CD4-positive, alpha-beta T cell treated with Interleukin-2 at 100 ng/mL for 4 hours (primary cell): ENCODE measurements around the gene LAPTM4A.
"Not testable (repeated sequence)": the region's sequence is repeated elsewhere in the genome, so short reads cannot be mapped to it uniquely, and the experiment has no call there.

Experiments
- DNase-seq: peaks from one replicate; pipeline ENCODE4 v3.0.0-alpha.2; 2020; ENCODE audit warnings: low spot score

Gene LAPTM4A

GRCh38 chr2:20050646-20051531 is 539 bp downstream of the LAPTM4A start:
- peak; percentile 29 for DNase-seq

DNA sequence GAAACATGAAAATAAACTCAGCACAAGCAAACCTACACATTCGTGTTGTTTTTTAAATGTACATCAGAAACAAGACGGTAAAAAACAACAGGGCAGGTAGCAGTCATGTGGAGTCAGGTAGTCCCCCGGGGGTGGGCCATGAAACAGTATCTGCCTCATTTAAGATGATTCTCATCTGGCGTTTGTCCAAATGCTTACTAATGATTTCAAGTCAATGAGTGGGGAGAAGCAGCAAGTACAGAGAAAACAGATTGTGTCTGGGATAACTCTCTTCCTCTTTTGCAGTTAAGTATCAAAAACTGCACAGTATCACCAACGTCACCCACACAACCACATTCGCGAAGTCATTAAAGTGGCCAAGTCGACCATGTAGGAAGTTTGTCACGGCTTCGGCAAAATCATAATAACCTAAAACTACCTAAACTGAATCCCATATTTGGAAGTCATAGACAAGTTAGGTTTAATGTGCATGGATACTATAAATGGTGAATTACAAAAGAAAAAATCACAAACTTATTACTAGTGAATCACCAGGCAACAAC is 1.3 kb downstream of the LAPTM4A start:
- DNase-seq = peak; percentile 53

- DNase-seq = no peak
These were observed 1.8 kb downstream of the LAPTM4A start for GRCh38 chr2:20049637-20050036.

GRCh38 chr2:20048488-20049448 is 2.7 kb downstream of the LAPTM4A start:
- DNase-seq = no peak

GRCh38 chr2:20045712-20046292 is 5.6 kb downstream of the LAPTM4A start:
- DNase-seq = not testable (repeated sequence)

DNA sequence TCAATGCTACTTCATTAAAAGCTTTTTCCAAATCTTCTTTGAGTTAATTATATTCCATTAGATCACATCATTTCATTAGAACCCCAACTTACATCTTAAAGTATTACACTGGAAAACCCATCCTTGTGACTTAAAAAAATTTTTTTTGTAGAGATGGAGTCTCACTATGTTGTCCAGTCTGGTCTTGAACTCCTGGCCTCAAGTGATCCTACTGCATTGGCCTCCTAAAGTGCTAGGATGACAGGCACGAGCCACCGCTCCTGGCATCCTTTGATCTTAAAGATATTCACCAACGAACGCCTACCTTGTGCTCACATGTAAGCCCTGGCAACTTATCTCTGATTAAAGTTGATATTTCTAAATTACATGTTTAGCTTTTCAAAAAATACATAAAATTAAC is 6.7 kb downstream of the LAPTM4A start:
- no peak for DNase-seq

GRCh38 chr2:20042531-20042930 is 8.9 kb downstream of the LAPTM4A start:
- no peak for DNase-seq

DNA sequence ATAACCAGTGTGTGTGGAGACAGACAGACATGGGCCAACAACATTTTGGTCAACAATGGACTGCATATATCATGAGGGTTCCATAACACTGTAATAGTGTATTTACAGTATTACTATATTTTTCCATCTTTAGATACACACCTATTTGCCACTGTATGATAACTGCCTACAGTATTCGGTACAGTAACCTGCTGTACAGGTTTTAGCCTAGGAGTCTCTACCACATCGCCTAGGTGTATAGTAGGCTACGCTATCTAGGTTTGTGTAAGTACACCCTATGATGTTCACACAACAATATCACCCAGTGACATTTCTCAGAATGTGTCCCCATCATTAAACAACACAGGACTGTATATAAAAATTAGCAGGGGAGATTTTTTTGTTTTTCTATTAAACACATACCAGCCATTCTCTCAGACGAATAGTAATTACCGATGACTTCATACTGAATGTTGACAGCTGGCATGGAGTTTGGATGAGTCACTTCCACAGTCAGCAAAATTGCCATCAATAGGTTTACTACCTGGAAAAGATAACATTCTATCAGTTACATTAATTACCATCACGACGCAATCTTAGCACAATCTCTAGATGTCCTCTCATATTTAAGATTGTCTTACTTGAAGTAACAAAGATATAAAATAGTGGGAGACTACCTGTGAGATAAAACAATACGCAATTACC is 10.8 kb downstream of the LAPTM4A start:
- DNase-seq = no peak

DNA sequence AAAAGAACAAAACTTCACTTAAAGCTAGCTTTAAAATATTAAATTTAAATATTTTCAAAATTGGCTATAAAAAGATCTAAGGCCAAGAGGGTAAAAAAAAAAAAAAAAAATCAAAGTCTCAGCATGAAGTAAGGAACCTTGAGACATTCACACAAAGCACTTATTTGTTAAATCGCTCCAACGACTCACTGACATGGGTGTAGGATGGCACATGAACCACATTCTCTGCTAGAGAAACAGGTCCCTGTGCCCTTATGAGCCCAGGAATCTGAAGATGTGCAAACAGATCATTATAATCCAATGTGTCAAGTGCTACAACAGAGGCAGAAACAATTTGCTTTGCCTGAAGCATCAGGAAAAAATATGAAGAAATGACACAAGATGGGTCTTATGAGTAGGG is 13.8 kb downstream of the LAPTM4A start:
- no peak for DNase-seq

DNA sequence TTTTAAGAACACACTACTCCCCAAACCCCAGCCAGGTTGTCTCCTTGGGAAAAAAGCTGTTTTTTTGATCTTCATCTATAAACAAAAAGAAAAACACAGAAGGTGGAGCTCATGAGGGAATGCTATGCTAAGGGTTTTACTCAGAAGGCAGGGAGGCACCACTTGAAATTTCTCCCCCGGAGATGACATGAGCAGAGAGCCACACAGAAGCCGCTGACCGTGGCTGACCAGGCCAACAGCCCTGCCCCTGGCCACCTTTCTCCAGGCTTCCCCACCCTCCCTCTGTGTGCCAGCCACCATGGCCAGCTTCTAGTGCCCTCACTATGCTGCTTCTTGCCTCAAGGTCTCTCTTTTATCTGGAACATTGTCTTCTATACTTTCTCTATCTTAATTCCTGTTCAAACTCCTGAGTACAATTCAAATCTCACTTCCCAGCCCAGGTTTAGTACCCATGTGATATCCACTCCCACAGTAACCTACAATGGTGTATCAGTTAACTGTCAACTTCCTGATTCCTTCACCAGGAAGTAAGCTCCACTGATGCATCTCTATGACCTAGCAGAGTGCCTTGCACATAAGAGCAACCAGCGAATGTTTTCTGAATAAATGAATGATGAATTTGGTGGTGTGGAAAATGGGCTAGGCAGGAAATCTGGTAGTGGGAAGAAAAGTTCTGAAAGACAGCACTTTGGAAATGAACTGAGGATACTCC is 15.3 kb downstream of the LAPTM4A start:
- no peak for DNase-seq

GRCh38 chr2:20034821-20035220 is 16.6 kb downstream of the LAPTM4A start:
- DNase-seq = no peak

DNA sequence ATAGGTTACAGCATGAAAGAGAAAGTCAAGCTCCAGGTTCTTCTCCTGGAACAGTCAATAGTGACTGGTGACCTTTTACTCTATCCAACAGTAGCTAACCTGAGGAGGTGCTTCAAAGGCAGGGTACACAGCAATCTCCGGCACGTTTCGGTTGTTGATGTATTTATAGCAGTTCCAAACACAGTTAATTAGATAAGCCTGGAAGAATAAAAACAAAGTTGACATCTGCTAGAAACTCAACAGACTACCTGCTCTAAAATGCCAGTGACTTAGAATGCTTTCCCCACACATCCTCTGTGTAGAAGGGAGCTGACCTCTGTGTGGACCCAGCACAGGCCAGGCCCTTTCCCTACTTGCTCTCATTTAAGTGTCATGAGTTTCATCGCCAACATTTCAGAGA is 17.2 kb downstream of the LAPTM4A start:
- DNase-seq = no peak

- DNase-seq = no peak
These were observed 18.1 kb downstream of the LAPTM4A start for GRCh38 chr2:20033322-20033721.

GRCh38 chr2:20030224-20030623 is 21.2 kb downstream of the LAPTM4A start:
- DNase-seq = no peak

GRCh38 chr2:20027705-20028434 is 23.6 kb downstream of the LAPTM4A start:
- no peak for DNase-seq

DNA sequence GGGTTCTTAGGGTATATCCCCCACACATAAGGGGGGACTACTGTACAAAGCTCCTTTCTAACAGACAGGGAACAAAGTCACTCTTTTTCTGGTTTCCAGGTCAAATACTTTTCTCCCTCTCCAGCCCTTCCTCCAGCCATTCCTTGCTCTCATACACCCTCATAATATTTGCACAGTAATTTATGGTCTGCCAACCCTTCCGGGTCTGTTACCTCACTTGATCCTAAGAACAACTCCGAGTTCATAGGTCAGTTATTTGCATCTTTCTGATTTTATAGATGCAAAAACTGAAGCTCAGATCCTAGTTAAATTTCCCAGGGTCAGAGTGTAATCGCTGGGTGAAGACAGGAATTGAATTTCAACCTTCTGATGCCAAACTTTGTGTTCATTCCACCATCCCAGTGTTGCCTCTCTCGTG is 24.2 kb downstream of the LAPTM4A start:
- no peak for DNase-seq

GRCh38 chr2:20025065-20025786 is 26.2 kb downstream of the LAPTM4A start:
- DNase-seq = no peak

GRCh38 chr2:20023688-20024087 is 27.7 kb downstream of the LAPTM4A start:
- no peak for DNase-seq

- no peak for DNase-seq
These were observed 29.9 kb downstream of the LAPTM4A start for GRCh38 chr2:20021405-20022009.
